Fibroblast of lung (primary cell): Measurements from ENCODE around the gene PIK3CA. TPM values are rescaled to one million over a fixed set of nuclear protein-coding genes. Genes with fewer than 3 reads are reported as not detected.

ENCODE experiments used
- DNase-seq, 2 donors: peaks; one replicate each; pipeline versions ENCODE4 v3.0.0 to v3.0.0-alpha.2; 2010; ENCODE audit warnings: low read depth in 2 of 2
- H2AFZ ChIP-seq: 2 replicates; pipeline ENCODE4 v1.5.1; 2012; ENCODE audit warnings: low read length, control low read depth, inconsistent platforms
- H3K27ac ChIP-seq: 2 replicates; pipeline ENCODE4 v1.5.1; 2011; ENCODE audit warnings: low read length, control low read depth; ENCODE audit not compliant: insufficient read depth
- H3K27me3 ChIP-seq: 2 replicates; pipeline ENCODE4 v1.5.1; 2011; ENCODE audit warnings: mild to moderate bottlenecking, low read length; ENCODE audit not compliant: control insufficient read depth, insufficient read depth
- H3K36me3 ChIP-seq: 2 replicates; pipeline ENCODE4 v1.5.1; 2011; ENCODE audit warnings: low read length; ENCODE audit not compliant: control insufficient read depth, insufficient read depth
- H3K4me1 ChIP-seq: 2 replicates; pipeline ENCODE4 v1.5.1; 2011; ENCODE audit warnings: low read length; ENCODE audit not compliant: control insufficient read depth, insufficient read depth; ENCODE audit errors: extremely low read depth
- H3K4me2 ChIP-seq: 2 replicates; pipeline ENCODE4 v1.5.1; 2011; ENCODE audit warnings: low read length, control low read depth; ENCODE audit not compliant: insufficient read depth; ENCODE audit errors: extremely low read depth
- H3K4me3 ChIP-seq, 4 experiments: fragments of 200-600 bp in 1 of 4; sonication (generic) in 1 of 4; replicated peaks in 1 of 4; 2 replicates each; pipeline ENCODE4 v1.5.1; 2011 to 2016; ENCODE audit warnings: low read length in 4 of 4, low read depth in 3 of 4, mild to moderate bottlenecking in 3 of 4, control low read depth in 2 of 4, inconsistent platforms in 1 of 4, mixed read lengths in 1 of 4; ENCODE audit not compliant: insufficient read depth in 1 of 4; ENCODE audit errors: control extremely low read depth in 1 of 4
- H3K79me2 ChIP-seq: 2 replicates; pipeline ENCODE4 v1.5.1; 2012; ENCODE audit warnings: mild to moderate bottlenecking, low read length, inconsistent platforms; ENCODE audit not compliant: control insufficient read depth, insufficient read depth
- H3K9ac ChIP-seq: 2 replicates; pipeline ENCODE4 v1.5.1; 2011; ENCODE audit warnings: mild to moderate bottlenecking, low read length, control low read depth; ENCODE audit not compliant: insufficient read depth
- H3K9me3 ChIP-seq: 2 replicates; pipeline ENCODE4 v1.5.1; 2012; ENCODE audit warnings: low read depth, low read length; ENCODE audit not compliant: control insufficient read depth, insufficient read depth
- H4K20me1 ChIP-seq: 2 replicates; pipeline ENCODE4 v1.5.1; 2011; ENCODE audit warnings: low read length; ENCODE audit not compliant: control insufficient read depth, insufficient read depth; ENCODE audit errors: extremely low read depth
- CTCF ChIP-seq, 2 donors: IDR thresholded peaks in 1 of 2; conservative IDR thresholded peaks in 1 of 2; 1 replicate in 1 of 2; 2 replicates in 1 of 2; pipeline ENCODE4 v1.5.1; 2011 to 2012; ENCODE audit warnings: low read length in 2 of 2, control low read depth in 1 of 2, inconsistent platforms in 1 of 2, low read depth in 1 of 2, mild to moderate bottlenecking in 1 of 2
- EZH2 ChIP-seq: IDR thresholded peaks from 2 replicates; pipeline ENCODE4 v1.5.1; 2012; ENCODE audit warnings: low read length, control low read depth, mild to moderate bottlenecking; ENCODE audit errors: missing control alignments
- polyA plus RNA-seq, 2 donors: library from polyadenylated mRNA; depleted of rRNA in 1 of 2; stranded (reverse) in 1 of 2; unstranded in 1 of 2; fragments of >200 nt; gene quantifications; 2 replicates each; pipeline ENCODE4 v1.2.1, GENCODE V29; 2011 to 2012; ENCODE audit warnings: missing spikeins in 1 of 2
- total RNA-seq: library from RNA; depleted of rRNA; stranded (reverse); fragments of >200 nt; gene quantifications from 2 replicates; pipeline ENCODE4 v1.2.1, GENCODE V29; 2014

Gene PIK3CA
- total and polyA plus RNA-seq, 2 donors (not counting 1 experiment from before 2014, with no cell fraction given), result 20.8 to 28.9 TPM

GRCh38 chr3:179276001-179276400 lies 127.8 kb downstream of the PIK3CA start:
- DNase-seq, result no peak
- Histone ChIP-seq H3K79me2 (no peaks in the 10 kb centered on the region), H4K20me1 (no peaks in the 10 kb centered on the region), H3K36me3 (no peaks in the 10 kb centered on the region), H2AFZ (no peak overlapping the region), H3K27me3 (no peaks in the 10 kb centered on the region), H3K4me2 (no peak overlapping the region), H3K9ac (no peak overlapping the region), H3K4me1 (no peaks in the 10 kb centered on the region), H3K27ac (no peak overlapping the region), H3K4me3 (no peak overlapping the region), H3K9me3 (no peaks in the 10 kb centered on the region)
- TF ChIP-seq EZH2, result no peak
- TF ChIP-seq CTCF (conservative IDR thresholded peaks at IDR 0.05 in 1 of 2, IDR thresholded peaks at IDR 0.05 in 1 of 2; ENCODE audit: low read depth in 1 of 2, low read length in 2 of 2), result no peak

GRCh38 chr3:179276743-179277142 lies 128.6 kb downstream of the PIK3CA start:
- H3K27ac ChIP-seq, result no peak overlapping the region
- H3K9me3 ChIP-seq, result no peaks in the 10 kb centered on the region
- H3K4me3 ChIP-seq, result no peak overlapping the region
- no peaks in the 10 kb centered on the region for H3K79me2 ChIP-seq
- H3K4me1 ChIP-seq, result no peaks in the 10 kb centered on the region
- no peak overlapping the region for H2AFZ ChIP-seq
- no peak for TF ChIP-seq CTCF (conservative IDR thresholded peaks at IDR 0.05 in 1 of 2, IDR thresholded peaks at IDR 0.05 in 1 of 2; ENCODE audit: low read depth in 1 of 2, low read length in 2 of 2)
- no peak for TF ChIP-seq EZH2
- no peak overlapping the region for H3K9ac ChIP-seq
- H3K27me3 ChIP-seq, result no peaks in the 10 kb centered on the region
- no peak overlapping the region for H3K4me2 ChIP-seq
- H4K20me1 ChIP-seq, result no peaks in the 10 kb centered on the region
- H3K36me3 ChIP-seq, result no peaks in the 10 kb centered on the region
- no peak for DNase-seq

- TF ChIP-seq EZH2 (no peak), CTCF (conservative IDR thresholded peaks at IDR 0.05 in 1 of 2, IDR thresholded peaks at IDR 0.05 in 1 of 2; ENCODE audit: low read depth in 1 of 2, low read length in 2 of 2) (no peak)
These were observed 130.0 kb downstream of the PIK3CA start for GRCh38 chr3:179278151-179278550.

More at GRCh38 chr3:179278151-179278550, 130.0 kb downstream of the PIK3CA start:
- H3K4me3 ChIP-seq, result no peak overlapping the region
- no peak overlapping the region for H3K4me2 ChIP-seq
- no peaks in the 10 kb centered on the region for H3K79me2 ChIP-seq
- no peaks in the 10 kb centered on the region for H3K4me1 ChIP-seq
- H2AFZ ChIP-seq, result no peak overlapping the region
- no peaks in the 10 kb centered on the region for H3K36me3 ChIP-seq
- no peak for DNase-seq
- H3K27me3 ChIP-seq, result no peaks in the 10 kb centered on the region
- H4K20me1 ChIP-seq, result no peaks in the 10 kb centered on the region
- no peak overlapping the region for H3K9ac ChIP-seq
- no peaks in the 10 kb centered on the region for H3K9me3 ChIP-seq
- H3K27ac ChIP-seq, result no peak overlapping the region
